Activated CD8-positive, alpha-beta memory T cell treated with anti-CD3 and anti-CD28 coated beads, Interleukin-2, amount 50 U/mL, for 1 hour (primary cell): ENCODE data around the gene AGL.
A peak's percentile ranks its signal among the peaks of the same experiment; 100 is the strongest.
"Not testable (repeated sequence)": the region's sequence is repeated elsewhere in the genome, so short reads cannot be mapped to it uniquely, and the experiment has no call there.

Experiments used
- DNase-seq: peaks from one replicate; pipeline ENCODE4 v3.0.0-alpha.2; 2020; ENCODE audit errors: extremely low read depth

AGL gene

GRCh38 chr1:99943223-99943794, 93.1 kb downstream of the AGL start:
- no peak for DNase-seq

- DNase-seq = no peak
Measured at GRCh38 chr1:99944192-99944591, 94.0 kb downstream of the AGL start.

- DNase-seq = no peak
Measured at GRCh38 chr1:99945174-99945573, 95.0 kb downstream of the AGL start.

- DNase-seq = no peak
Measured at GRCh38 chr1:99950486-99950885, 100.3 kb downstream of the AGL start.

GRCh38 chr1:99952522-99952921, 102.4 kb downstream of the AGL start:
- no peak for DNase-seq

GRCh38 chr1:99955375-99955774, 105.2 kb downstream of the AGL start:
- DNase-seq = no peak

- DNase-seq = no peak
Measured at GRCh38 chr1:99956755-99957154, 106.6 kb downstream of the AGL start.

- no peak for DNase-seq
Measured at GRCh38 chr1:99957818-99958217, 107.7 kb downstream of the AGL start.

GRCh38 chr1:99959189-99959705, 109.1 kb downstream of the AGL start:
- DNase-seq = not testable (repeated sequence)

GRCh38 chr1:99960260-99960659, 110.1 kb downstream of the AGL start:
- DNase-seq = not testable (repeated sequence)

- no peak for DNase-seq
Measured at GRCh38 chr1:99963041-99963795, 113.1 kb downstream of the AGL start.

GRCh38 chr1:99964806-99965205, 114.6 kb downstream of the AGL start:
- no peak for DNase-seq

GRCh38 chr1:99965646-99966375, 115.7 kb downstream of the AGL start:
- no peak for DNase-seq

- DNase-seq = no peak
Measured at GRCh38 chr1:99968214-99968613, 118.1 kb downstream of the AGL start.

GRCh38 chr1:99969260-99969728, 119.1 kb downstream of the AGL start:
- DNase-seq = no peak

- peak; percentile 41 for DNase-seq
Measured at GRCh38 chr1:99969729-99970621, 119.8 kb downstream of the AGL start, which contains the start of gene SLC35A3. Gene SLC35A3 (plus strand): TSS chr1:99969996. CDS start chr1:99993555, 23,559 bp downstream.

GRCh38 chr1:99970713-99971255, 120.6 kb downstream of the AGL start:
- no peak for DNase-seq

- not testable (repeated sequence) for DNase-seq
Measured at GRCh38 chr1:99972066-99972465, 121.9 kb downstream of the AGL start.
